Upper lobe of left lung (tissue), 4 donors: Measurements from ENCODE around the gene ISCU.

Source experiments
- POLR2A ChIP-seq, 4 donors: fragments of 450-650 bp; IDR thresholded peaks; one replicate each; pipeline ENCODE4 v1.5.1; 2016 to 2017; ENCODE audit warnings: antibody characterized with exemption in 4 of 4, mild to moderate bottlenecking in 2 of 4
- POLR2AphosphoS5 ChIP-seq, 2 donors: sonication (generic); formaldehyde crosslinking; IDR thresholded peaks; one replicate each; pipeline ENCODE4 v1.5.1; 2017; ENCODE audit warnings: antibody characterized with exemption in 2 of 2
- TF ChIP-seq, protein P1 (sequence below), 6 experiments: fragments of 450-650 bp in 4 of 6; fragments of 200-600 bp in 2 of 6; sonication (generic) in 2 of 6; IDR thresholded peaks; one replicate each; pipeline ENCODE4 v1.5.1; 2016 to 2019; ENCODE audit warnings: antibody characterized with exemption in 6 of 6

GRCh38 chr12:108596854-108597558 is 34.6 kb downstream of the ISCU start:
- TF ChIP-seq, protein P1, sequence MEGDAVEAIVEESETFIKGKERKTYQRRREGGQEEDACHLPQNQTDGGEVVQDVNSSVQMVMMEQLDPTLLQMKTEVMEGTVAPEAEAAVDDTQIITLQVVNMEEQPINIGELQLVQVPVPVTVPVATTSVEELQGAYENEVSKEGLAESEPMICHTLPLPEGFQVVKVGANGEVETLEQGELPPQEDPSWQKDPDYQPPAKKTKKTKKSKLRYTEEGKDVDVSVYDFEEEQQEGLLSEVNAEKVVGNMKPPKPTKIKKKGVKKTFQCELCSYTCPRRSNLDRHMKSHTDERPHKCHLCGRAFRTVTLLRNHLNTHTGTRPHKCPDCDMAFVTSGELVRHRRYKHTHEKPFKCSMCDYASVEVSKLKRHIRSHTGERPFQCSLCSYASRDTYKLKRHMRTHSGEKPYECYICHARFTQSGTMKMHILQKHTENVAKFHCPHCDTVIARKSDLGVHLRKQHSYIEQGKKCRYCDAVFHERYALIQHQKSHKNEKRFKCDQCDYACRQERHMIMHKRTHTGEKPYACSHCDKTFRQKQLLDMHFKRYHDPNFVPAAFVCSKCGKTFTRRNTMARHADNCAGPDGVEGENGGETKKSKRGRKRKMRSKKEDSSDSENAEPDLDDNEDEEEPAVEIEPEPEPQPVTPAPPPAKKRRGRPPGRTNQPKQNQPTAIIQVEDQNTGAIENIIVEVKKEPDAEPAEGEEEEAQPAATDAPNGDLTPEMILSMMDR (IDR thresholded peaks at IDR 0.05), result no peak
- no peak for TF ChIP-seq POLR2AphosphoS5 (IDR thresholded peaks at IDR 0.05)
- no peak for TF ChIP-seq POLR2A (IDR thresholded peaks at IDR 0.05)
